Muscle layer of duodenum (tissue), 2 donors: ENCODE data around the gene DLG2.

Experiments used
- H3K27ac ChIP-seq: one replicate; pipeline ENCODE4 v1.7.0; 2013; ENCODE audit warnings: mild to moderate bottlenecking, low read length
- H3K27me3 ChIP-seq: one replicate; pipeline ENCODE4 v1.7.0; 2013; ENCODE audit warnings: low read depth, mild to moderate bottlenecking, control low read depth, low read length
- H3K36me3 ChIP-seq, 2 donors: one replicate each; pipeline ENCODE4 v1.7.0; 2013; ENCODE audit warnings: low read length in 2 of 2, control low read depth in 1 of 2, mild to moderate bottlenecking in 1 of 2; ENCODE audit not compliant: insufficient read depth in 2 of 2, control insufficient read depth in 1 of 2
- H3K4me1 ChIP-seq, 2 donors: one replicate each; pipeline ENCODE4 v1.7.0; 2013; ENCODE audit warnings: low read length in 2 of 2, mild to moderate bottlenecking in 2 of 2, control low read depth in 1 of 2, moderate library complexity in 1 of 2; ENCODE audit not compliant: insufficient read depth in 2 of 2, control insufficient read depth in 1 of 2
- H3K4me3 ChIP-seq, 2 donors: one replicate each; pipeline ENCODE4 v1.7.0; 2013; ENCODE audit warnings: low read length in 2 of 2, low read depth in 1 of 2, mild to moderate bottlenecking in 1 of 2
- H3K9me3 ChIP-seq, 2 donors: one replicate each; pipeline ENCODE4 v1.7.0; 2013; ENCODE audit warnings: low read length in 2 of 2, control low read depth in 1 of 2, mild to moderate bottlenecking in 1 of 2; ENCODE audit not compliant: control insufficient read depth in 1 of 2
- donor health status: healthy.

DLG2 gene

DNA sequence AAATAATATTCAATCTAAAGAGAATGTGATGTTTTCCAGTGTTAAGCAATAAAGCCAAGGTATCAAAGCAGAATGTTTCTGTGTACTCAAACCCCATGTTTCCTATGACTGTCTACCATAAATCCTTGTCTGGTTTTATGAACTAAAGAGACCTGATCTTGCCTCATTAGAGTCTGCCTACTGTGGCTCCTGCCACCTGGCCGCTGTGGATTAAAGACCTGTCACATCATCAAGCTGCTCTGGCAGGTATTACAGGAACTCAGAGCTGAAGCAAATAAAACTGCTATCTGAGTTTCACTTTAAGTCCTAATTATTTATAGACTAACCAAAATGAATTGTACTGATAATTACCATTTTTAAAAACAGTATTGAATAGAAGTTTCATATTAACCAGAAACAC, 2133.2 kb downstream of the DLG2 start:
- Histone ChIP-seq H3K9me3 (no peaks in the 10 kb centered on the region), H3K4me3 (no peak overlapping the region), H3K4me1 (no peaks in the 10 kb centered on the region), H3K27me3 (no peaks in the 10 kb centered on the region), H3K27ac (no peak overlapping the region), H3K36me3 (no peaks in the 10 kb centered on the region)

DNA sequence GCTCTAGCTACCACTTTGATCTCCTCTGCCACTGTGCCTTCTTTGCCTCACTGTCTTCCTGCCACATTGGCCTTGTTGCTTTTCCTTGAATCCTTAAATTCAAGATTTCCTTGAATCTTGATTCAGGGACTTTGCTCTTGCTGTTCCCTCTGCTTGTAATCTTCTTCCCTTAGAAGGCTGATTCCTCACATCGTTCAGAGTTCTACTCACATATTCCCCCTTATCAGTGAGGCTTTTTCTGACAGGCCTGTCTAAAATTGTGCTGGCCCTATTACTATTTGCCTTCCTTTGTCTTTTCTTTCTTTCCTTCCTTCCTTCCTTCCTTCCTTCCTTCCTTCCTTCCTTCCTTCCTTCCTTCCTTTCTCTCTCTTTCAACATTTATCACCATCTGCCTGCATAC, 2134.1 kb downstream of the DLG2 start:
- no peak overlapping the region for H3K4me3 ChIP-seq
- no peaks in the 10 kb centered on the region for H3K27me3 ChIP-seq
- H3K9me3 ChIP-seq: no peaks in the 10 kb centered on the region
- H3K4me1 ChIP-seq: no peaks in the 10 kb centered on the region
- no peaks in the 10 kb centered on the region for H3K36me3 ChIP-seq
- H3K27ac ChIP-seq: no peak overlapping the region

GRCh38 chr11:83483808-83484207, 2143.3 kb downstream of the DLG2 start:
- H3K27ac ChIP-seq: no peak overlapping the region
- no peaks in the 10 kb centered on the region for H3K9me3 ChIP-seq
- H3K4me3 ChIP-seq: no peak overlapping the region
- no peaks in the 10 kb centered on the region for H3K36me3 ChIP-seq
- no peaks in the 10 kb centered on the region for H3K27me3 ChIP-seq
- no peaks in the 10 kb centered on the region for H3K4me1 ChIP-seq

GRCh38 chr11:83480811-83481210, 2146.3 kb downstream of the DLG2 start:
- H3K27ac ChIP-seq: no peak overlapping the region
- H3K9me3 ChIP-seq: no peaks in the 10 kb centered on the region
- no peaks in the 10 kb centered on the region for H3K36me3 ChIP-seq
- no peaks in the 10 kb centered on the region for H3K27me3 ChIP-seq
- no peak overlapping the region for H3K4me3 ChIP-seq
- H3K4me1 ChIP-seq: no peaks in the 10 kb centered on the region

- Histone ChIP-seq H3K36me3 (no peaks in the 10 kb centered on the region), H3K27ac (no peak overlapping the region), H3K4me1 (no peaks in the 10 kb centered on the region), H3K9me3 (no peaks in the 10 kb centered on the region), H3K27me3 (no peaks in the 10 kb centered on the region), H3K4me3 (no peak overlapping the region)
These were observed 2146.9 kb downstream of the DLG2 start for GRCh38 chr11:83480251-83480650.

DNA sequence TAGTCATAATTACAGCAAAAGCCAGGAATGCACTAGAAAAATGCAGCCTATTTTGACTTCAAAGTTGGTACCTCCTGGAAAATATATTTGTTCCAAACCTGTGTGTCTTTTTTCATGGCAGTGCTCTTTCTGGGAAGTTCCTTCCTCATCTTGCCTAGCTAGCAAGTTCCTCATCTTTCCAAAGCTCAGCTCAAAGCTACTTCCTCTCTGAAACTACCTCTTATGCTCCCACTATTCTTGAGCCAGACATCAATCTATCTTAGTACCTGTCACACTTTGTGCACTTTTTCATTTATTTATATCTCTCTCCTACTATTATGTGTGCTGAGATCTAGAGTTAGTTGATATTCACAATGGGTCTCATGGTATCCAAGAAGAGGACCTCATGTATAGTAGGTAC, 2149.4 kb downstream of the DLG2 start:
- Histone ChIP-seq H3K4me1 (no peaks in the 10 kb centered on the region), H3K4me3 (no peak overlapping the region), H3K9me3 (no peaks in the 10 kb centered on the region)

DNA sequence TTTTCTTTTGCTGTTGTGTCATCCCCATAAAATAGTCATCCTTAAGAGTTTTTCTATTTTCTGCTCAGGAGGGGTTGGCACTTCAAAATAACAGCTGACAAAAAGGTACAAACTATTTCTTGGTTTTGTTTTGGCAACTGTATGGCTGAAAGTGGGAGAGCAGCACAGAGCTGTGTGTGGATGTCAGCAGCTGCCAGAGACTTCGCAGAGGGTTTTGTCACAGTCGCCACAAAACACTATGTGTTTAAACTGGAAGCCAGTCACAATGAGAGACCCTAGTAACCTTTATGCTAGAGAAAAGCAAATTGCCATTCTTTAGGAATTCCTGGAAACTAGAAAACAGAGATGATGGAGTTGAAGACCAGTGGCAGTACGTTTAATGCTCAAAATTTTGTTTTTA, 2151.4 kb downstream of the DLG2 start:
- Histone ChIP-seq H3K4me1 (no peaks in the 10 kb centered on the region), H3K4me3 (no peak overlapping the region), H3K27ac (no peak overlapping the region), H3K9me3 (no peaks in the 10 kb centered on the region), H3K36me3 (no peaks in the 10 kb centered on the region), H3K27me3 (no peaks in the 10 kb centered on the region)

More for the DNA sequence above, 2149.4 kb downstream of the DLG2 start:
- Histone ChIP-seq H3K27ac (no peak overlapping the region), H3K36me3 (no peaks in the 10 kb centered on the region), H3K27me3 (no peaks in the 10 kb centered on the region)

GRCh38 chr11:83473743-83474142, 2153.4 kb downstream of the DLG2 start:
- H3K36me3 ChIP-seq: no peaks in the 10 kb centered on the region
- H3K4me3 ChIP-seq: no peak overlapping the region

DNA sequence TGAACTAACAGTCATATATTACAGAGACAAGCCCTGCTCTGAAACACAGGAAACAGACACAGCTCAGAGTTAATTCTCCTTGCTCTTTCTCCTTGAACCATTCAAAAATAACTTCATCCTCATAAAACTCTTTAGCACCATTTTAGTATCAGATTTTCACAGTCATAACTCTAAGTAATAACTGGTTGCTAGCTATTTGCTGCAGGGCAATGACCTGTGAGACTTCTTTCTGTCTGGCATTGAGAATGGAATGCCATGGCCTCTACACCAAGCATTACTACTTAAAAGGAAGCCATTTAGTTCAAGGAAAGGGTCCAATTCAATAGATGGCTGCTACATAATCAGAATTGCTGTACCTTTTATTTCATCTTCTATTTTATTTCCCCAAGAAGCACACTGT, 2154.3 kb downstream of the DLG2 start:
- Histone ChIP-seq H3K27me3 (no peaks in the 10 kb centered on the region), H3K9me3 (no peaks in the 10 kb centered on the region), H3K36me3 (no peaks in the 10 kb centered on the region), H3K4me3 (no peak overlapping the region), H3K27ac (no peak overlapping the region), H3K4me1 (no peaks in the 10 kb centered on the region)

More at GRCh38 chr11:83473743-83474142, 2153.4 kb downstream of the DLG2 start:
- Histone ChIP-seq H3K27me3 (no peaks in the 10 kb centered on the region), H3K27ac (no peak overlapping the region), H3K4me1 (no peaks in the 10 kb centered on the region), H3K9me3 (no peaks in the 10 kb centered on the region)

DNA sequence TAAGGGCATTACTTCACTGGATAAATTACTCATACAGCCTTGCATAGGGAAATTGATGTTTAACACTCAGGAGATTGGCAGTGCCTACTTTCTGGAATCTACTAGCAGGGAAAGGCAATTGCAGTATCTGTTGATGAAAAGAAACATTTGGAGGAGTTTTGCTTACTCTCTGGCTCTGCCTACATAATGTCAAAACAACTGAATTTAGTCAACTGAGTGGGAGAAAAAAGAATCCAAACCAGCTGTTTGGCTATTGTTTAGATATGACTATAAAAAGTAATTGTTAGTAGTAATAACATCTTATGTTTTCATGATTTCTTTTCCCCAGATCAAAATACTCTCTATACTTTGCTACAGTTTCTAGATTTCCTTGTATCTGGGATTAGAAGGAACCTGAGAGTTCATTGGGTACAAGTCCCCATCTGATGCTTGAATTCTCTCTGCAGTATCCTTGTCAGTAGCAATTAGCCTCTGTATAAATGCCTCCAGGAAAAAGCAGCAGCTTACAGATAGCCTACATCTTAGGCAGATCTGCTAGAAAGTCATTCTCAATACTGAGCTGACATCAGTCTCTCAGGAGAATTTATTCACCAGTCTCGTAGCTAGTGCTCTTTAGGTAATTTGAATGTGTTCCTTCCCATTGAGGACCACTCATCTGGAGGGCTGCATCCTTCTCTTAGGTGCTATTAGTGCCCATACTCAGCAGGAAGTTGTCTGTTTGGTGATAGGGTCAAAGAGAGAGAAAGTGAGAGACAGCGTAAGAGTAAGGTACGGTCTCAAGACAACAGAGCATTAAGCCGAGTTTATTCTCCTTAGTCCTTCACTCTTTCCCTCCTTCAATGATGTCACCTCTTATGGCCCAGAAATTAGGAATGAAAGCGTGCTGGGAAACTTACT, 2155.1 kb downstream of the DLG2 start:
- Histone ChIP-seq H3K4me3 (no peak overlapping the region), H3K27ac (no peak overlapping the region), H3K4me1 (no peaks in the 10 kb centered on the region), H3K27me3 (no peaks in the 10 kb centered on the region), H3K36me3 (no peaks in the 10 kb centered on the region), H3K9me3 (no peaks in the 10 kb centered on the region)

DNA sequence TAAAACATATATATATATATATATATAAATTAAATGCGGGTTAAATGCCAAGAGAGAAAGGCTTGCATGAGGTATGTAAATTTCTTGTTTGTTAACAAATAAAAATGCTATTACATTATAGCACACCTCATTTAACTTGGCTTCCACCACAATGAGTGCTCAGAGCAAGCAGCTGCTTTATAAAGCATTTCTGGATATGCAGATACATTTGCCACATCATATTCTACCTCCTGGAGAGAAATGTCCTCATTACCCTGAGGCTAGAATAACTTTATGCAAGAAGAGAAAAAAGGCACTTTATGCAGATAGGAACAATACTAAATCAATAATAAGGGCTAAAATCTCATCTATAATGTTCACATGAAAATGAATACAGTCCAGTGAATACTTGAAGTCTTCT, 2159.3 kb downstream of the DLG2 start:
- H3K4me1 ChIP-seq: no peaks in the 10 kb centered on the region
- no peaks in the 10 kb centered on the region for H3K27me3 ChIP-seq
- no peak overlapping the region for H3K27ac ChIP-seq
- no peak overlapping the region for H3K4me3 ChIP-seq
- no peaks in the 10 kb centered on the region for H3K9me3 ChIP-seq
- H3K36me3 ChIP-seq: no peaks in the 10 kb centered on the region
